Measurements from ENCODE around the gene ARMCX2.
A peak's percentile ranks its signal among the peaks of the same experiment; 100 is the strongest.
"Not testable (repeated sequence)": the region's sequence is repeated elsewhere in the genome, so short reads cannot be mapped to it uniquely, and the experiment has no call there.

The ARMCX2 gene

GRCh38 chrX:101655534-101655933 is 4.1 kb downstream of the ARMCX2 start:
- no peak for DNase-seq (ENCODE audit: insufficient read length, low spot score)
- TF ChIP-seq, protein P1, sequence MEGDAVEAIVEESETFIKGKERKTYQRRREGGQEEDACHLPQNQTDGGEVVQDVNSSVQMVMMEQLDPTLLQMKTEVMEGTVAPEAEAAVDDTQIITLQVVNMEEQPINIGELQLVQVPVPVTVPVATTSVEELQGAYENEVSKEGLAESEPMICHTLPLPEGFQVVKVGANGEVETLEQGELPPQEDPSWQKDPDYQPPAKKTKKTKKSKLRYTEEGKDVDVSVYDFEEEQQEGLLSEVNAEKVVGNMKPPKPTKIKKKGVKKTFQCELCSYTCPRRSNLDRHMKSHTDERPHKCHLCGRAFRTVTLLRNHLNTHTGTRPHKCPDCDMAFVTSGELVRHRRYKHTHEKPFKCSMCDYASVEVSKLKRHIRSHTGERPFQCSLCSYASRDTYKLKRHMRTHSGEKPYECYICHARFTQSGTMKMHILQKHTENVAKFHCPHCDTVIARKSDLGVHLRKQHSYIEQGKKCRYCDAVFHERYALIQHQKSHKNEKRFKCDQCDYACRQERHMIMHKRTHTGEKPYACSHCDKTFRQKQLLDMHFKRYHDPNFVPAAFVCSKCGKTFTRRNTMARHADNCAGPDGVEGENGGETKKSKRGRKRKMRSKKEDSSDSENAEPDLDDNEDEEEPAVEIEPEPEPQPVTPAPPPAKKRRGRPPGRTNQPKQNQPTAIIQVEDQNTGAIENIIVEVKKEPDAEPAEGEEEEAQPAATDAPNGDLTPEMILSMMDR (IDR thresholded peaks at IDR 0.05; ENCODE audit: insufficient read depth, missing control alignments) = no peak
- no peak for FAIRE-seq

DNA sequence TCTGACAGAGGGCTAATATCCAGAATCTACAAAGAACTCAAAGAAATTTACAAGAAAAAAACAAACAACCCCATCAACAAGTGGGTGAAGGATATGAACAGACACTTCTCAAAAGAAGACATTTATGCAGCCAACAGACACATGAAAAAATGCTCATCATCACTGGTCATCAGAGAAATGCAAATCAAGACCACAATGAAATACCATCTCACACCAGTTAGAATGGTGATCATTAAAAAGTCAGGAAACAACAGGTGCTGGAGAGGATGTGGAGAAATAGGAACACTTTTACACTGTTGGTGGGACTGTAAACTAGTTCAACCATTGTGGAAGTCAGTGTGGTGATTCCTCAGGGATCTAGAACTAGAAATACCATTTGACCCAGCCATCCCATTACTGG is 11.9 kb downstream of the ARMCX2 start:
- DNase-seq (ENCODE audit: insufficient read length, low spot score); FAIRE-seq: not testable (repeated sequence)

- TF ChIP-seq, protein P1 (IDR thresholded peaks at IDR 0.05; ENCODE audit: insufficient read depth, missing control alignments) = no peak
- FAIRE-seq = no peak
- no peak for DNase-seq (ENCODE audit: insufficient read length, low spot score)
Measured at GRCh38 chrX:101642093-101642492, 17.6 kb downstream of the ARMCX2 start.

DNA sequence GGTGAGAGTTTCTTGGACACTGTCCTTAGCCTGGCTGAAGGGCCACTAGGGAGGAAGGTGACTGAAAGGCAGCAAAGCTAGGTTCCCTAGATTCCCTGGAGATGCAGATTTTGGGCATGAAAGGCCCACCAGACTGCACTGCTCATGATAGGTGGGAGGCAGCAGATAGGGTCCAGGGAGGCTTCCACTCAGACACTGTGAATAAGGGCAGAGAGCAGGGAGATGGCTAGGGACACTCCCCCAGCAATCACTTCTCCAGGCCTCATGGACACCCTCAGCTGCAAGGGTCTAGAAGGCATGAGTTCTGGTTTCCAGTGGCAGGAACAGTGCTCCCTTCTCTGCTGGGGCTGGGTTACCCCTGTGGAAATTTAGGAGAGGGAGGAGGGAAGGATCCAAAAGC is 20.1 kb downstream of the ARMCX2 start:
- DNase-seq (ENCODE audit: insufficient read length, low spot score) (no peak), FAIRE-seq (no peak)
- TF ChIP-seq, protein P1 (IDR thresholded peaks at IDR 0.05; ENCODE audit: insufficient read depth, missing control alignments) = no peak

- TF ChIP-seq, protein P1 (IDR thresholded peaks at IDR 0.05; ENCODE audit: insufficient read depth, missing control alignments) = no peak
- no peak for DNase-seq (ENCODE audit: insufficient read length, low spot score)
- no peak for FAIRE-seq
Measured at GRCh38 chrX:101619364-101619763, 40.3 kb downstream of the ARMCX2 start.

GRCh38 chrX:101617211-101618191 is 42.1 kb downstream of the ARMCX2 start, which contains the start of gene ARMCX6:
Gene ARMCX6, minus strand, starts transcription at chrX:101618000. Its CDS starts 1,380 bp downstream, at chrX:101616620.
- DNase-seq (ENCODE audit: insufficient read length, low spot score) (peak; percentile 42), FAIRE-seq (no peak)
- TF ChIP-seq, protein P1 (IDR thresholded peaks at IDR 0.05; ENCODE audit: insufficient read depth, missing control alignments) = peak; percentile 23

DNA sequence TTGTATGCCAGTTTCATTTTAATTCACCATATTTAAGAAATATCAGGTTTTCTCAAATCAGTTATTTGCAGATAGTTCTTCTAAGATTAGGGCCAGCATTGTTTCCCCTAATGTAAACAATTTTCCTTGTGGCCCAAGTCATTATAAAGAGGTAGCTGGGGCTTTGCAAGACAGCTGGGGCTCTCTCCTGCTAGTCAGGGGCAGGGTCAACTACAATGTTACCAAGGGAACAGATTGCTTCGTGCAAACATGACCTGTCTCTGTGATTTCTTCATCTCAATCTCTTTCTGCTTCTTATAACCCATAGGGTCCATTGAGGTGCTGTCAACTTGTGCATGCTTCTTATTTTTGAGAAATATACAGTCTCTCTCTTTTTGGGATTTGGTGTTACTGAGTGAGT is 53.9 kb downstream of the ARMCX2 start:
- FAIRE-seq = no peak
- TF ChIP-seq, protein P1 (IDR thresholded peaks at IDR 0.05; ENCODE audit: insufficient read depth, missing control alignments) = no peak
- no peak for DNase-seq (ENCODE audit: insufficient read length, low spot score)
